GM12865 (cell line): ENCODE results near the gene IL4I1.
"Not testable (repeated sequence)": the region's sequence is repeated elsewhere in the genome, so short reads cannot be mapped to it uniquely, and the experiment has no call there.

Source experiments
- DNase-seq: peaks from one replicate; pipeline ENCODE4 v3.0.0; 2010; ENCODE audit warnings: low read depth
- H3K4me3 ChIP-seq: 2 replicates; pipeline ENCODE4 v1.5.1; 2011; ENCODE audit warnings: mild to moderate bottlenecking, low read depth, low read length, control low read depth
- CTCF ChIP-seq: IDR thresholded peaks from 2 replicates; pipeline ENCODE4 v1.5.1; 2011; ENCODE audit warnings: low read length, control low read depth, low read depth, inconsistent platforms; ENCODE audit not compliant: insufficient read depth; ENCODE audit errors: missing control alignments

Gene IL4I1

DNA sequence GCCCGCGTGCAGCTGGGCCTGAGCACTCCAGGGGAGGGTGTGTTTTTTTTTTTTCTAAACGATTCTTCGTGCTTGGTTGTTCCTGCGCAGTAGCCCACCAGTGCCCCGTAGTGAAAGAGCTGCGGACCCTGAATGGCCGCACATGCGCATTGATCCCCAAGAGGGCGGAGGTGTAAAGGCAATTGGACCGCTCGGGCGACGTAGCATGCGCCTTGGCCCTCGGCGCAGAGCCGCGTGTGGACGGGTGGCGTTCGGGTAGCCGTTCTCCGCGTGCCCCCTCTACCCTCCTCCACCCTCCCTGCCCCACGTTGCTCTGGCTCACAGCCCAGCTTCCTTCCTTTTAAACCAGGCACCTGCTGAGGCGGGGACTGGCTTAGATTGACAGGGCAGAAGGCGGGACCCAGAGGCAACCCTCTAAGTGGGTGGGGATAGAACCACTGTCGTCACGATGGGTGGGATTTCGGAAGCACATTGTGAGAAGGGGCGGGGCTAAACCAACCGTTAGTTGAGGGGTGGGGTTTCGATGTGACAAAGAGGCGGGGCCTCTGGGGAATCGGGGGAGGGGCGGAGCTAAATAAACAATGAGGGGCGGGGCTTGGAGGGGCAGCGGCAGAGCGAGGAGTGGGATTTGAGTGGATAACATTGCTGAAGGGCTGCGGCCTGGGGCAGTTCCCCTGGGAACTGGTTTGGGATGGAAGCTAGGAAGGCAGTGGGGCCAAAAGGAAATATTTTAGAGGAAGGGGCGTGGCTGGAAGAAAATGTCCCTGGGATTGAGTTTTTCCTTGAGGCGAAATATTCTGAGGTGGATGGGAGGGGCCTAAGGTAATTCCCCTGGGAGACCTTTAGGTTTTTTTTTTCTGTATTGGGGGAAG, 33.2 kb upstream of the IL4I1 start:
- TF ChIP-seq CTCF, result no peak
- peak; percentile 99 for DNase-seq
- peak overlapping the region; percentile 82 for H3K4me3 ChIP-seq

- H3K4me3 ChIP-seq, result peak within 1 kb of the TSS; percentile 82
- TF ChIP-seq CTCF, result no peak
- peak; percentile 93 for DNase-seq
These were observed 32.5 kb upstream of the IL4I1 start, which contains the start of the genes ATF5 and NUP62 for GRCh38 chr19:49929121-49929610. Gene ATF5, plus strand, starts transcription at chr19:49929205. Its CDS starts 1,646 bp downstream, at chr19:49930851. Gene NUP62, minus strand, starts transcription at chr19:49929504. Its CDS starts 19,697 bp downstream, at chr19:49909807.

DNA sequence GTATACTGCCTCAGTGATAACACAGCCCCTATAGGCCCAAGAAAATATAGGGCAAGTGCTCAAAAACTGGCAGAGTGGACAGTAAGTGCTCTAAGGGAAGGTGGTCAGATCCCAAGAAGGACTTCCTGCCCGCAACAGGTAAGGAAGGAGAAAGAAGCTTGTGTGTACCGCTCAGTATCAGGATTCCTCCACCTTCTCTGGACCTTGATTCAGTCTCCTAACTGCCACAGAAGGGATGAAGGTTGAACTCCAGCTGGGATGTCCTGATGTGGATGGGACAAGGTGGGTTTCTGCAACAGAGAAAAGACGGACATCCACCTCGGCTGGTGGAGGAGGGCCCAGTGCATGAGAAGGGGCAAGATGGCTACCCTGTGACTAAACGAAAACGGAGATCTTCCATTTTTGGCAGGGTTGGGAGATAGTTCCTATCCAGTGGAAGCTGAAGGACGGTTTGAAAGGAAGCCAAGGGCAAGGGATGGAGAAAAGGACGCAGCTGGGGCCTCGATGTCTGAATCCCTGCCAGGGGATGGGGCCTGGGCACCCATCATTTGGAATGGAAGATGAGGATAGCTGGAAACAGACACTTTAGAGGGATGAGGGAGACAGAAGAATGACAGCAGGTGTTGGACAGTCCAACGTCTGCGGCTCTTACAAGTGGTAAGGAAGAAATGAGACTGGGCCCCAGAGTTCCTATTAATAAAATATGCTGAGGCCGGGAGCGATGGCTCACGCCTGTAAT, 31.0 kb upstream of the IL4I1 start:
- H3K4me3 ChIP-seq, result peak overlapping the region; percentile 82
- TF ChIP-seq CTCF, result no peak
- DNase-seq, result no peak

DNA sequence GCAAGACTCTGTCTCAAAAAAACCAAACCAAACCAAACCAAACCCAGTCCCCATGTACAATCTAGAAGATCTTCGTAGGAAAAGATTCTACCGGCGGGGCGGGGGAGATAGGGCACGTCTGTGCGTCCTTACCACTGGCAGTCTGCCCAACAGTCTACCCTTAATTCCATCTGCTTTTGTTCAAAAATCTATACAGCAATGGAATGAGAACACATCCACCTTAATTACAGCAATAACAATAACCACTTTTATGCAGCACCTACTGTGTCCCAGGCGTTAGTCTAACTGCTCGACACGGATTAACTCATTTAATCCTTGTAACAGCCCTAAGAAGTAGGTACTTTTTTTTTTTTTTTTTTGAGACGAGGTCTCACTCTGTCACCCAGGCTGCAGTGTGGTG, 29.8 kb upstream of the IL4I1 start:
- peak overlapping the region; percentile 82; the same call in 1 of the 2 replicates for H3K4me3 ChIP-seq
- no peak for TF ChIP-seq CTCF
- DNase-seq, result no peak

GRCh38 chr19:49925486-49925885, 28.8 kb upstream of the IL4I1 start:
- DNase-seq, result no peak
- no peak for TF ChIP-seq CTCF
- no peak overlapping the region for H3K4me3 ChIP-seq

DNA sequence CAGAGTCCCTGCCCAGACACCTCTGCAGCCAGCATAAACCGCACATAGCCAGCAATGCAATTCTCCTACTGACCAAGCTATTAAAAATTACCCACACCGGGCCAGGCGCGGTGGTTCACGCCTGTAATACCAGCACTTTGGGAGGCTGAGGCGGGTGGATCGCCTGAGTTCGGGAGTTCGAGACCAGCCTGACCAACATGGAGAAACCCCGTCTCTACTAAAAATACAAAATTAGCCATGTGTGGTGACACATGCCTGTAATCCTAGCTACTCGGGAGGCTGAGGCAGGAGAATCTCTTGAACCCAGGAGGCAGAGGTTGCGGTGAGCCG, 28.2 kb upstream of the IL4I1 start:
- not testable (repeated sequence) for DNase-seq, H3K4me3 ChIP-seq
